Sigmoid colon (tissue), 4 donors: ENCODE measurements around the gene XAF1.

ENCODE experiments used
- CTCF ChIP-seq, 4 experiments: fragments of 450-650 bp in 3 of 4; fragments of 200-600 bp in 1 of 4; IDR thresholded peaks; one replicate each; pipeline ENCODE4 v1.5.1; 2016 to 2019; ENCODE audit warnings: antibody characterized with exemption in 4 of 4, mild to moderate bottlenecking in 3 of 4, moderate library complexity in 2 of 4
- POLR2AphosphoS5 ChIP-seq, 4 donors: sonication (generic); formaldehyde crosslinking; IDR thresholded peaks; one replicate each; pipeline ENCODE4 v1.6.1; 2017; ENCODE audit warnings: antibody characterized with exemption in 4 of 4

- TF ChIP-seq POLR2AphosphoS5 (IDR thresholded peaks at IDR 0.05) (peak in 1 of 4 donors; percentile 5), CTCF (IDR thresholded peaks at IDR 0.05) (no peak)
Measured at GRCh38 chr17:6755281-6755680, 565 bp upstream of the XAF1 start.
